PFSK-1 (cell line): Measurements from ENCODE around the gene KLHL40.

Source experiments
- FOXP2 ChIP-seq: optimal IDR thresholded peaks from 2 replicates; pipeline ENCODE3; 2011; ENCODE audit warnings: borderline replicate concordance, control low read depth, inconsistent platforms; ENCODE audit not compliant: insufficient read depth; ENCODE audit errors: extremely low read length, extremely low read depth
- POLR2AphosphoS5 ChIP-seq: IDR thresholded peaks from 2 replicates; pipeline ENCODE4 v1.6.1; 2012; ENCODE audit warnings: low read depth, mild to moderate bottlenecking, control low read depth, low read length, moderate library complexity
- SIN3A ChIP-seq: IDR thresholded peaks from 2 replicates; pipeline ENCODE4 v1.6.1; 2012; ENCODE audit warnings: mild to moderate bottlenecking, low read length, moderate library complexity, borderline replicate concordance; ENCODE audit not compliant: insufficient read depth
- TAF1 ChIP-seq: IDR thresholded peaks from 2 replicates; pipeline ENCODE4 v1.6.1; 2012; ENCODE audit warnings: low read length, control low read depth, borderline replicate concordance; ENCODE audit not compliant: insufficient read depth
- TF ChIP-seq, protein P1 (sequence below), 2 experiments: IDR thresholded peaks; 2 replicates each; pipeline versions ENCODE4 v1.6.1 to v1.8.0; 2011 to 2012; ENCODE audit warnings: low read depth in 2 of 2, low read length in 2 of 2, control low read depth in 1 of 2, inconsistent platforms in 1 of 2, mild to moderate bottlenecking in 1 of 2, moderate library complexity in 1 of 2; ENCODE audit not compliant: insufficient read depth in 1 of 2

Gene KLHL40

DNA sequence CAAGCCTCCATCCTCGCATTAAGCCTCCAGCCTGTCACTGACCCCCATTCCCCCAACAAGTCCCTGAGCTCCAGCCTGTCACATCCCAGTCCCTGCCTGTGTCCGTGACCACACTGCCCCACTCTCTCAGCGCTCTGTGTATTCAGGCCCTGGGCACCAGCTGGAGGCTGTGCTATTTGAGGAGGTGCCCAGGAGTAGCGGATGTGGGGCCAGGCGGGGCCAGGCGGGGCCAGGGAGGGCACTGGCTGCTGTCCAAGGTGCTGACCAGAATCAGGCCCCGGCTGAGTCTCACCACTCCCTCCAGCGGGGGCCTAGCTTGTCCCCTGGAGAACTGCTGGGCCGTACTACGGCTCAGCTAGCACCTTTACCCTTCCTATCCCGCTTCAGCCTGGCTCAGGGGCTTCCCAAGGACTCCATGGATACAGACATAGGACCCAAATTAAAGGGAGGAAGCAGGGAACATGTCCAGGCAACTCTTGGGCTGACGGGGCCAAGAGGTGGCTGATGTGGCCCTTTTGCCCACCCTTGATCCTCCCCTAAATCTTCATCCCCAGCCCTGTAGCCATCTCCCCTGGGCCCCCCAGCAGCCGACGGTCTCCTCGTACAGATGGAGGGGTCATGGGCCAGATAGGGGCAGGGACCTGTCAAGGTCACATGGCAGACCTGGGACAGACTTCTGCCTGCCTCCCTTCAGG is 16.2 kb downstream of the KLHL40 start:
- TF ChIP-seq TAF1 (no peak), FOXP2 (no peak), SIN3A (no peak)
- TF ChIP-seq, protein P1, sequence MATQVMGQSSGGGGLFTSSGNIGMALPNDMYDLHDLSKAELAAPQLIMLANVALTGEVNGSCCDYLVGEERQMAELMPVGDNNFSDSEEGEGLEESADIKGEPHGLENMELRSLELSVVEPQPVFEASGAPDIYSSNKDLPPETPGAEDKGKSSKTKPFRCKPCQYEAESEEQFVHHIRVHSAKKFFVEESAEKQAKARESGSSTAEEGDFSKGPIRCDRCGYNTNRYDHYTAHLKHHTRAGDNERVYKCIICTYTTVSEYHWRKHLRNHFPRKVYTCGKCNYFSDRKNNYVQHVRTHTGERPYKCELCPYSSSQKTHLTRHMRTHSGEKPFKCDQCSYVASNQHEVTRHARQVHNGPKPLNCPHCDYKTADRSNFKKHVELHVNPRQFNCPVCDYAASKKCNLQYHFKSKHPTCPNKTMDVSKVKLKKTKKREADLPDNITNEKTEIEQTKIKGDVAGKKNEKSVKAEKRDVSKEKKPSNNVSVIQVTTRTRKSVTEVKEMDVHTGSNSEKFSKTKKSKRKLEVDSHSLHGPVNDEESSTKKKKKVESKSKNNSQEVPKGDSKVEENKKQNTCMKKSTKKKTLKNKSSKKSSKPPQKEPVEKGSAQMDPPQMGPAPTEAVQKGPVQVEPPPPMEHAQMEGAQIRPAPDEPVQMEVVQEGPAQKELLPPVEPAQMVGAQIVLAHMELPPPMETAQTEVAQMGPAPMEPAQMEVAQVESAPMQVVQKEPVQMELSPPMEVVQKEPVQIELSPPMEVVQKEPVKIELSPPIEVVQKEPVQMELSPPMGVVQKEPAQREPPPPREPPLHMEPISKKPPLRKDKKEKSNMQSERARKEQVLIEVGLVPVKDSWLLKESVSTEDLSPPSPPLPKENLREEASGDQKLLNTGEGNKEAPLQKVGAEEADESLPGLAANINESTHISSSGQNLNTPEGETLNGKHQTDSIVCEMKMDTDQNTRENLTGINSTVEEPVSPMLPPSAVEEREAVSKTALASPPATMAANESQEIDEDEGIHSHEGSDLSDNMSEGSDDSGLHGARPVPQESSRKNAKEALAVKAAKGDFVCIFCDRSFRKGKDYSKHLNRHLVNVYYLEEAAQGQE (IDR thresholded peaks at IDR 0.05; ENCODE audit: insufficient read depth in 1 of 2, low read depth in 2 of 2, low read length in 2 of 2), result peak; percentile 98 to 99

DNA sequence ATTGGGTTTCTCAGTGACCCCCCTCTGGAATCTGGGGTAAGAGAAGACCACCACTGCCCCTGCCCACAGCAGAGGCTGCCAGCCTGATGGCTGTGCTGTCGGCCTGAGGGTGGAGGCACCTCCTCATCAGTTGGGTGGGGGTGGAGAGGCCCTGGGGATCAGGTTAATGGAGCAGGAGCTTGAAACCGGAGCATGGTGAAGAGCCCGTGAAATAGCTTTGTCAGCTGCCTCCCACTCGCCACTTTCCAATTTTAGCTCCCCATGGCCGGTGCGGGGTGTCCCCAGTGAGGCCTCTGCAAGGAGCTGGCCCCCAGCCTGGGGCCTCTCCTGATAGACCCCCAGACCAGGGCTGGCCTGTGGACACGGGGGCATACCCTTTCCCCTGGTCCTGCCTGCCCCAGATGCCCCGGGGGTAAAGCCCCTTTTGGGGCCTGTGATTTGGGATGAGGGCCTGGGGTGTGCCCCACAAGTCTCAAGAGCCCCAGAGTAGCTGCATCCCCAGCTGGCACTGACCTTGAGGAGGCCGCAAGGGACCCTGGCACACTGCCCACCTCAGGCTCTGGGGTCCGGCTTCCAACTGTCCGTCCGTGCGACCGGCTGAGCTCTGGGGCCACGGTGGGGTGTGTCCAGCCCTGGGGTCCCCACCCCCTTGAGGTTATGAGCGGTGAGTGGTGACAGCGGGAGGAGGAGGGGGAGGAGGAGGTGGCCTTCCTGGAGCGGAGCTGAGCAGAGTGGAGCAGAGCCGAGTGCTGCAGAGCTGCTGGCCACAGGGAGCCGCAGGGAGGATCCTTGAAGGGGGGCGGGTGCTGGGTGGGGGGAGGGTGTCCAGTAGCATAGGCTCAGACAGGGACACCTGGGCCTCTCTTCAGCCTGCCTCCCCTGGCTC is 17.0 kb downstream of the KLHL40 start, which contains the start of gene HHATL:
Gene HHATL (minus strand): TSS at position 733 of the 886 bp plus-strand sequence. CDS start 1,972 bp downstream, outside the sequence.
- TF ChIP-seq TAF1 (no peak), FOXP2 (no peak), POLR2AphosphoS5 (no peak), SIN3A (no peak)
- TF ChIP-seq, protein P1 (IDR thresholded peaks at IDR 0.05; ENCODE audit: insufficient read depth in 1 of 2, low read depth in 2 of 2, low read length in 2 of 2), result no peak

DNA sequence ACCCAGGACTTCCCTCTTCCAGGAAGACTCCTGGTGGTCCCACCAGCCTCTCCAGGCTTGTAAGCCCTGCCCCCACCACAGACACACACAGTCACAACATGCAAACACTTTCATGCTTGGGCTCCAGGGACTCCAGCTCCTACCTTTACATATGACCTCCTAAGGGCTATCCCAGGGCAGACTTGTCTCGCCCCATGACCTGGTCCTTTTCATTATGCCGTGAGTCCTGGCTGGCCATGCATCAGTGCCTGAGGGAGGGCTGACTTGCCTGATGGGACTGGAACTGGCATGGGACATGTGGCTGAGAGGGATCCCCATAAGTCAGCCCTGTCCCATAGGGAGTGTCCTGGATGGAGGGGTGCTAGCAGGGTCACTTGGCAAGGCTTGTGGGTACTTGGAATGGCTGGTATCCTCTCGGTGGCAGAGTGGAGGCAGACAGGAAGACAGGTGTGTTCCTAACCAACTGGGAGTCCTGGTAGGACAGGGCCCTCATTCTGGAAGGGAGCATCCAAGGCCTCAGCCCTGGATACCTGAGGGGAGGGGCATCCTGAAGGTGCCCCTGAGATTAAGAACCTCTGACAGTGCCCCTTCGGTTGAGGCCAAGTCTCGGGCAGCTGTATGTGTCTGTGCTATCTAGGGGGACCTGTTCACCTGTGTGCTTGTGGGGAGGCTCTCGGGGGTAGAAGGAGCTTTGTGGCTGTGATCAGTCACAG is 17.8 kb downstream of the KLHL40 start:
- TF ChIP-seq TAF1 (no peak), SIN3A (no peak), POLR2AphosphoS5 (no peak), FOXP2 (no peak)
- TF ChIP-seq, protein P1 (IDR thresholded peaks at IDR 0.05; ENCODE audit: insufficient read depth in 1 of 2, low read depth in 2 of 2, low read length in 2 of 2), result no peak

DNA sequence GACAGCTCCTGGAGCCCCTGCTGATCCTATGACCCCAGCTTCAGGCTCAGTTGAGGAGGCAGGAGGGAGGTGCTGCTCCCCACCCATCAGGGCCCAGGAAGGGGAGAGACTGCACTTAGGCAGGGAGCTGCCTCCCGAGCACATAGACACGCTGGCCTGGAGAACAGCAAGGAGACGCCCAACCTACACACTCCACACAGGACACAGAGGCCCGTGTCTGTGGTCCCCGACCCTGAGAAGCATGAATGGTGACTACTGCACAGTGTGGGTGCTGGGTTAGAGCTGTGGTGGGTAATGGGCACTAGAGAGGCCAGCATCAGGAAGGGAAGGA is 18.3 kb downstream of the KLHL40 start:
- TF ChIP-seq SIN3A (no peak), TAF1 (no peak), FOXP2 (no peak), POLR2AphosphoS5 (no peak)
- TF ChIP-seq, protein P1 (IDR thresholded peaks at IDR 0.05; ENCODE audit: insufficient read depth in 1 of 2, low read depth in 2 of 2, low read length in 2 of 2), result no peak
